Lung (tissue), 12 donors: ENCODE results near the gene PSAPL1. TPM values are rescaled to one million over a fixed set of nuclear protein-coding genes. Genes with fewer than 3 reads are reported as not detected.

ENCODE experiments used
- ATAC-seq: fragments of 200-7000 bp; cut with Tn5 transposase; one replicate; pipeline ENCODE4 v1.9.1; 2020; ENCODE audit warnings: moderate number of reproducible peaks; ENCODE audit not compliant: insufficient read depth, low FRiP score
- DNase-seq, 3 donors: peaks; one replicate each; pipeline ENCODE4 v3.0.0-alpha.2; 2013 to 2017
- H3K27ac ChIP-seq, 2 donors: one replicate each; pipeline ENCODE4 v1.5.1; 2013; ENCODE audit warnings: mild to moderate bottlenecking in 2 of 2, moderate library complexity in 2 of 2, control low read depth in 1 of 2, inconsistent platforms in 1 of 2, low read depth in 1 of 2, low read length in 1 of 2
- H3K27me3 ChIP-seq, 3 donors: one replicate each; pipeline ENCODE4 v1.5.1; 2013; ENCODE audit warnings: low read length in 2 of 3; ENCODE audit not compliant: control insufficient read depth in 3 of 3, insufficient read depth in 3 of 3
- H3K36me3 ChIP-seq, 4 donors: one replicate each; pipeline ENCODE4 v1.5.1; 2013; ENCODE audit warnings: low read length in 4 of 4, mild to moderate bottlenecking in 1 of 4, moderate library complexity in 1 of 4; ENCODE audit not compliant: control insufficient read depth in 4 of 4, insufficient read depth in 4 of 4
- H3K4me1 ChIP-seq, 5 donors: one replicate each; pipeline ENCODE4 v1.5.1; 2013; ENCODE audit warnings: low read length in 5 of 5, mild to moderate bottlenecking in 2 of 5, moderate library complexity in 1 of 5; ENCODE audit not compliant: control insufficient read depth in 5 of 5, insufficient read depth in 5 of 5
- H3K4me3 ChIP-seq: one replicate; pipeline ENCODE4 v1.5.1; 2013; ENCODE audit warnings: mild to moderate bottlenecking, control low read depth, moderate library complexity
- H3K9ac ChIP-seq, 2 donors: one replicate each; pipeline ENCODE4 v1.5.1; 2013; ENCODE audit warnings: low read length in 2 of 2, control low read depth in 1 of 2; ENCODE audit not compliant: insufficient read depth in 1 of 2
- H3K9me3 ChIP-seq, 4 donors: one replicate each; pipeline ENCODE4 v1.5.1; 2013; ENCODE audit warnings: low read length in 3 of 4, mild to moderate bottlenecking in 1 of 4, moderate library complexity in 1 of 4; ENCODE audit not compliant: control insufficient read depth in 4 of 4, insufficient read depth in 3 of 4
- WGBS, 2 donors: extraction: QIAGEN DNeasy Blood & Tissue Kit; methylation state at CpG; one replicate each; pipeline ENCODE4 v1.1.7; 2013; 5-methylcytosine and 5-hydroxymethylcytosine counted together
- polyA plus RNA-seq, 2 donors: library from polyadenylated mRNA; stranded (reverse); fragments of 200-250 nt; gene quantifications; one replicate each; pipeline ENCODE4 v1.2.1, GENCODE V29; 2013
- total RNA-seq, 2 donors: library from RNA; depleted of rRNA in 1 of 2; stranded (reverse); fragments of >200 nt in 1 of 2; gene quantifications; one replicate each; pipeline ENCODE4 v1.2.1, GENCODE V29; 2014 to 2021
- TF ChIP-seq, protein P1 (sequence below): IDR thresholded peaks from 2 replicates; pipeline ENCODE4 v1.5.1; 2012; ENCODE audit warnings: mild to moderate bottlenecking; ENCODE audit errors: control extremely low read depth, extremely low read depth
- donor health status: control.
- donor health status: control.
- donor health status: Bipolar disorder and iron deficiency.
- donor health status: healthy.
- donor health status: DM: yes; HTN: yes; CAD: no.

Gene PSAPL1
- total and polyA plus RNA-seq, 4 donors: 0.06 to 0.55 (median 0.24) TPM; not detected in 1

DNA sequence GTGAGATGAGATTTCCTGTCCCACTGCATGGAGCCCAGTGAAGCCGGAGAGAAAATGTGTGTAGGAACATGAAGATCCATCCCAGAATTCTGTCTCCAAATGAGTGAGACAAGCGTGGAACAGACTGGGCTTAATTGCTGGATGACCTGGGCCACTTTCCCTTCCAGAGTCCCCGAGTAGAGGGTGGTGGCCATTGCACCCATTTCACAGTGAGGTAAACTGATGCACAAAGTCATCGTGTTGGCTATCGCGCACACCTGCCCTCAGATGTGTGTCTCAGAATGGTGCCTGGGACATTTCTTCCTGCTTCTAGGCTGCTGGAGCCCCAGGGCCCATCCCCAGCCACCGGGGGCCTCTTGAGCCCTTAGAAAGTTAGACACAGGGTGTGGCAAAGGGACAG, 43.0 kb upstream of the PSAPL1 start:
- ATAC-seq: no peak
- TF ChIP-seq, protein P1, sequence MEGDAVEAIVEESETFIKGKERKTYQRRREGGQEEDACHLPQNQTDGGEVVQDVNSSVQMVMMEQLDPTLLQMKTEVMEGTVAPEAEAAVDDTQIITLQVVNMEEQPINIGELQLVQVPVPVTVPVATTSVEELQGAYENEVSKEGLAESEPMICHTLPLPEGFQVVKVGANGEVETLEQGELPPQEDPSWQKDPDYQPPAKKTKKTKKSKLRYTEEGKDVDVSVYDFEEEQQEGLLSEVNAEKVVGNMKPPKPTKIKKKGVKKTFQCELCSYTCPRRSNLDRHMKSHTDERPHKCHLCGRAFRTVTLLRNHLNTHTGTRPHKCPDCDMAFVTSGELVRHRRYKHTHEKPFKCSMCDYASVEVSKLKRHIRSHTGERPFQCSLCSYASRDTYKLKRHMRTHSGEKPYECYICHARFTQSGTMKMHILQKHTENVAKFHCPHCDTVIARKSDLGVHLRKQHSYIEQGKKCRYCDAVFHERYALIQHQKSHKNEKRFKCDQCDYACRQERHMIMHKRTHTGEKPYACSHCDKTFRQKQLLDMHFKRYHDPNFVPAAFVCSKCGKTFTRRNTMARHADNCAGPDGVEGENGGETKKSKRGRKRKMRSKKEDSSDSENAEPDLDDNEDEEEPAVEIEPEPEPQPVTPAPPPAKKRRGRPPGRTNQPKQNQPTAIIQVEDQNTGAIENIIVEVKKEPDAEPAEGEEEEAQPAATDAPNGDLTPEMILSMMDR: no peak
- 89 to 91% methylated on average over 7 of the region's 7 CpGs for WGBS, 2 donors

DNA sequence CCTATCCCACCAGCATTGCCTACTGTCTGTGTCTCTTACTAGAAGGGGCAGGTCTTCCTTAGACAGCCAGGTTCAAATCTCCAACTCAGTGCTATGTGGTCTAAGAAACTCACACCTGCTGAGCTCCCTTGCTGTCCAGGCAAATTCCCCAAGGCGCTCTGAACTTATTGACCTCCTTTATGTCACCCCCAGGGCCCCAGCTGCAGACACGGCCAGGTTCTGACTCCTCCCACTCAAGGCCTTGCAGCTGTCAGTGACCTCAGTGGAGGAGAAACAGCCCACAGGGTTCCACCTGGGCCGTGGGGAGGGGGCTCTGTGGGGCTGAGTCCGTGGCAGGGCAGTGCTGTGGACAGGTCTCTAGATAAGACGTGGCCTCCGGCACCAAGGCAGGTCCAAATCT, 42.1 kb upstream of the PSAPL1 start:
- H3K9ac ChIP-seq: no peak overlapping the region
- H3K27ac ChIP-seq: no peak overlapping the region
- ATAC-seq (no peak), DNase-seq (no peak)
- no peaks in the 10 kb centered on the region for H3K4me1 ChIP-seq
- H3K4me3 ChIP-seq: no peak overlapping the region
- no peaks in the 10 kb centered on the region for H3K9me3 ChIP-seq
- H3K27me3 ChIP-seq: peaks cover 0 to 6% (median 0%) of the 10 kb centered on the region in 3 donors
- TF ChIP-seq, protein P1: no peak
- WGBS, 2 donors: 67 to 74% methylated on average over 6 of the region's 6 CpGs
- no peaks in the 10 kb centered on the region for H3K36me3 ChIP-seq

More for the DNA sequence above, 43.0 kb upstream of the PSAPL1 start:
- no peak overlapping the region for H3K27ac ChIP-seq
- no peaks in the 10 kb centered on the region for H3K36me3 ChIP-seq
- no peak for DNase-seq
- no peak overlapping the region for H3K9ac ChIP-seq
- no peaks in the 10 kb centered on the region for H3K9me3 ChIP-seq
- H3K27me3 ChIP-seq: peaks cover 0 to 3% (median 0%) of the 10 kb centered on the region in 3 donors
- no peak overlapping the region for H3K4me3 ChIP-seq
- no peaks in the 10 kb centered on the region for H3K4me1 ChIP-seq

DNA sequence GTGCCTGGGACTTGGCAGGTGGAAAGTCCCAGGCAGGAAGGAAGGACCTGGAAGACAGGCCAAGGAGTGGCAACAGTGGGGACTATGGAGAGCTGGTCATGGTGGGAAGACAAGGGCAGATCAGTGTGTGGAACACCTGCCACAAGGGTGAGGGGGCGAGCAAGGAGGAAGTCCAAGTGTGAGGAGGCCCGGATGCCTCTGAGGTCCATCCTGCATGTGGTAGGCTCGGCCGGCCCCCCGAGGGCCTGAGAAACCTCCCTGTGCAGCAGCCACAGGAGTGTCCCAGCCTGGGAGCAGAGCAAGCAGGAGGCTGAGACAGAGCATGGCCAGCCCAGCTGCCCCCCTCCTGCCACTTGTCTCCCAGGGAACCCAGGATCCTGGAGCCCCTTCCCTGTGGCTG, 40.5 kb upstream of the PSAPL1 start:
- Histone ChIP-seq H3K36me3 (no peaks in the 10 kb centered on the region), H3K4me3 (no peak overlapping the region), H3K27me3 (peaks cover 0 to 6% (median 0%) of the 10 kb centered on the region in 3 donors), H3K9me3 (no peaks in the 10 kb centered on the region), H3K27ac (no peak overlapping the region), H3K9ac (no peak overlapping the region), H3K4me1 (no peaks in the 10 kb centered on the region)
- ATAC-seq: no peak
- TF ChIP-seq, protein P1: no peak
- DNase-seq: no peak
- WGBS, 2 donors: 84 to 86% methylated on average over 5 of the region's 5 CpGs

DNA sequence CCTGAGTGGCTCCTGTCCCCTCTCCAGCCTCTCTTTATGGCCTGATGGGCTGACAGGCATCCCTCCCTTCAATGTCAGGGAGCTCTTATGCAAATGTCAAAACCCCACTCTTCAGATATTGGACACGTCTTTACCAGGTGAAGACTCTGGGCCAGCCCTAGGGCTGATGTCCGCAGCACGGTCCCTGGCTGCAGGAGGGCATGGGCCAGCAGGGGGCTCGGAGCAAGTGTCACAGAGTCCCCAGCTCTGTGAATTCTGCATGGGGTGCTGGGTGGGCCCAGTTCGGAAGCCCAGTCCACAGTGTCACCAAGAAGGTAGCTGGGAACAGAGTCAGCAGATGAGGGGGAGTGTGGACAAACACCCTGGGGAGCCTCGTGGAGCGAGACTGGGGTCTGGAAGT, 39.6 kb upstream of the PSAPL1 start:
- WGBS, 2 donors: 66 to 82% methylated on average over 7 of the region's 7 CpGs
- no peak for ATAC-seq

More for the DNA sequence above, 39.6 kb upstream of the PSAPL1 start:
- Histone ChIP-seq H3K4me1 (no peaks in the 10 kb centered on the region), H3K9me3 (no peaks in the 10 kb centered on the region), H3K27ac (no peak overlapping the region), H3K27me3 (peaks cover 0 to 6% (median 0%) of the 10 kb centered on the region in 3 donors), H3K36me3 (no peaks in the 10 kb centered on the region), H3K4me3 (no peak overlapping the region), H3K9ac (no peak overlapping the region)
- DNase-seq: no peak
- TF ChIP-seq, protein P1: no peak
